ENCODE measurements around the gene AFM. TPM values are rescaled to one million over a fixed set of nuclear protein-coding genes. Genes with fewer than 3 reads are reported as not detected.

Gene AFM
- total RNA-seq, 1 donor from 2014 or later: not detected

DNA sequence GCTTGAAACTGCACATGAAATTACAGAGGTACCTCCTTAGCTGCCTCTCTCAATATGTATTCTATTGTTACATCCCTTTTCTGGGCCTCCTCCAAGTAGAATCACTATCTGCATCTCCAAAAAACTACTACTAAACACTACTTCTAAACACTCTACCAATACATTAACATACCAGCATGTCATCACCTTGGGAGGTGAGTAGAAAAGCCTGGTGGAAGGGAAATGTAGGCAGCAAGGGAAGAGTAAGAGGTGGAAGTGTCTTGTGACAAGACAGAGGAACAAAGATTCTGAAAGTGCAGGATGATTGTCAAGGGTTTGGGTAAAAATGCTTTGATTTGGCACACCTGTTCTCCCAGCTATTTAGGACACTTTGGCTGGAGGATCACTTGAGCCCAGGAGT, 3.5 kb downstream of the AFM start:
- H3K4me1 Mint-ChIP-seq (ENCODE audit: unreplicated experiment): no peaks in the 10 kb centered on the region

DNA sequence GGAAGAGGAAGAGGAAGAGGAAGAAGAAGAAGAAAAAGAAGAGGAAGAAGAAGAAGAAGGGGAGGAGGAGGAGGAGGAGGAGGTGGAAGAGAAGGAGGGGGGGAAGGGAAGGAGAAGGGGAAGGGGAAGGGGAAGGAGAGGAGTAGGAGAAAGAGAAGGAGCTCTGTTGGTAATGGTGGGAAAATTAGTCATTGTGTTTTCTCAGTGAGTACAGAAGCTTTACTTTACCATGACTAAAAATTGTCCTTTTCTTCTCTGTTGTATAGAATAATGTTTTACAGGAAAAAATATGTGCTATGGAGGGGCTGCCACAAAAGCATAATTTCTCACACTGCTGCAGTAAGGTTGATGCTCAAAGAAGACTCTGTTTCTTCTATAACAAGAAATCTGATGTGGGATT, 4.1 kb downstream of the AFM start:
- Mint-ChIP-seq H3K27ac (ENCODE audit: unreplicated experiment) (no peak overlapping the region), H3K27me3 (ENCODE audit: unreplicated experiment) (peaks cover 53% of the 10 kb centered on the region), H3K4me1 (ENCODE audit: unreplicated experiment) (no peaks in the 10 kb centered on the region), H3K4me3 (ENCODE audit: unreplicated experiment) (no peak overlapping the region), H3K36me3 (ENCODE audit: unreplicated experiment) (no peaks in the 10 kb centered on the region), H3K9me3 (ENCODE audit: unreplicated experiment) (no peaks in the 10 kb centered on the region)
- TF ChIP-seq, protein P1, sequence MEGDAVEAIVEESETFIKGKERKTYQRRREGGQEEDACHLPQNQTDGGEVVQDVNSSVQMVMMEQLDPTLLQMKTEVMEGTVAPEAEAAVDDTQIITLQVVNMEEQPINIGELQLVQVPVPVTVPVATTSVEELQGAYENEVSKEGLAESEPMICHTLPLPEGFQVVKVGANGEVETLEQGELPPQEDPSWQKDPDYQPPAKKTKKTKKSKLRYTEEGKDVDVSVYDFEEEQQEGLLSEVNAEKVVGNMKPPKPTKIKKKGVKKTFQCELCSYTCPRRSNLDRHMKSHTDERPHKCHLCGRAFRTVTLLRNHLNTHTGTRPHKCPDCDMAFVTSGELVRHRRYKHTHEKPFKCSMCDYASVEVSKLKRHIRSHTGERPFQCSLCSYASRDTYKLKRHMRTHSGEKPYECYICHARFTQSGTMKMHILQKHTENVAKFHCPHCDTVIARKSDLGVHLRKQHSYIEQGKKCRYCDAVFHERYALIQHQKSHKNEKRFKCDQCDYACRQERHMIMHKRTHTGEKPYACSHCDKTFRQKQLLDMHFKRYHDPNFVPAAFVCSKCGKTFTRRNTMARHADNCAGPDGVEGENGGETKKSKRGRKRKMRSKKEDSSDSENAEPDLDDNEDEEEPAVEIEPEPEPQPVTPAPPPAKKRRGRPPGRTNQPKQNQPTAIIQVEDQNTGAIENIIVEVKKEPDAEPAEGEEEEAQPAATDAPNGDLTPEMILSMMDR (IDR thresholded peaks at IDR 0.05): no peak
- DNase-seq (ENCODE audit: extremely low spot score, unreplicated experiment): no peak

More for the DNA sequence above, 3.5 kb downstream of the AFM start:
- no peaks in the 10 kb centered on the region for H3K36me3 Mint-ChIP-seq (ENCODE audit: unreplicated experiment)
- no peaks in the 10 kb centered on the region for H3K9me3 Mint-ChIP-seq (ENCODE audit: unreplicated experiment)
- DNase-seq (ENCODE audit: extremely low spot score, unreplicated experiment): no peak
- no peak overlapping the region for H3K27ac Mint-ChIP-seq (ENCODE audit: unreplicated experiment)
- TF ChIP-seq, protein P1 (IDR thresholded peaks at IDR 0.05): no peak
- no peak overlapping the region for H3K4me3 Mint-ChIP-seq (ENCODE audit: unreplicated experiment)
- H3K27me3 Mint-ChIP-seq (ENCODE audit: unreplicated experiment): peaks cover 50% of the 10 kb centered on the region

DNA sequence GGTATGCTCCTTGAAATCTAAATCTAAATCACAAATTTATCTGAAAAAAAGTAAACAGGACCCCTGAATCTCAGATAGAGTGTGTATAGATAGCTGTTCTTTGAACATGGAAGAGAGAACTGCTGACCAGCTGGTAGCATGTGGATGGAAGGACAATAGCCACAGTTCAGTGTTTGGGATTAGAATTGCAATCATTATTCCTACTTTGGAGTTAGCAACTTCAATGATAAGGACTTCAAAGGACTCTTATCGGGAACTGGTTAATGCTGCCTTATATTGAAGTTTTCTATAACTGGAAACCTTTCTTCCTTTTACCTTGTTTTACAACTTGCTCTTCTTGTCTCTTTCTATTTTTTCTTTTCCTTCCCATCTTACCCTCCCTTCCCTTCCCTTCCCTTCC, 5.0 kb downstream of the AFM start:
- Mint-ChIP-seq H3K9me3 (ENCODE audit: unreplicated experiment) (no peaks in the 10 kb centered on the region), H3K27ac (ENCODE audit: unreplicated experiment) (no peak overlapping the region), H3K36me3 (ENCODE audit: unreplicated experiment) (no peaks in the 10 kb centered on the region), H3K4me1 (ENCODE audit: unreplicated experiment) (no peaks in the 10 kb centered on the region), H3K4me3 (ENCODE audit: unreplicated experiment) (no peak overlapping the region), H3K27me3 (ENCODE audit: unreplicated experiment) (peaks cover 51% of the 10 kb centered on the region)
- TF ChIP-seq, protein P1 (IDR thresholded peaks at IDR 0.05): no peak
- DNase-seq (ENCODE audit: extremely low spot score, unreplicated experiment): no peak

DNA sequence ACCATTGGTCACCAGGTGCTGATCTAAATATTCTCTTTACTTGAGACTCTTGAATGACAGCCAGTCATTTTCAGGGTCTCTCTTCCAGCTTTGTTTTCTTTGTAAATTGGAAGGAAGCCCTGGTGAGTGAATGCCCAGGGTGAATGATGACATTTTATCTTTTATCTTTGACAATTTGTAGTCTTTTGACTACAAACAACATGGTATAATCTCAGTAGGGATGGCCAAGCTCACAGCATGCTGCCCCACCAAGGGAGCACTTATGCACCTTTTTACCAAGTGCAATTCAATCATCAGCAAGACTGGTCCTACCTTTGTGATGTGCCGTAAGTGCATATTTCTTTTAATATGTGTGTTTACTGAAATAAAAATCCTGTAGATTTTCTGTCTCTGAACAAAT, 5.7 kb downstream of the AFM start:
- H3K4me3 Mint-ChIP-seq (ENCODE audit: unreplicated experiment): no peak overlapping the region
- peaks cover 53% of the 10 kb centered on the region for H3K27me3 Mint-ChIP-seq (ENCODE audit: unreplicated experiment)
- TF ChIP-seq, protein P1 (IDR thresholded peaks at IDR 0.05): no peak
- no peaks in the 10 kb centered on the region for H3K36me3 Mint-ChIP-seq (ENCODE audit: unreplicated experiment)
- H3K4me1 Mint-ChIP-seq (ENCODE audit: unreplicated experiment): no peaks in the 10 kb centered on the region
- no peak overlapping the region for H3K27ac Mint-ChIP-seq (ENCODE audit: unreplicated experiment)
- no peak for DNase-seq (ENCODE audit: extremely low spot score, unreplicated experiment)
- H3K9me3 Mint-ChIP-seq (ENCODE audit: unreplicated experiment): no peaks in the 10 kb centered on the region

DNA sequence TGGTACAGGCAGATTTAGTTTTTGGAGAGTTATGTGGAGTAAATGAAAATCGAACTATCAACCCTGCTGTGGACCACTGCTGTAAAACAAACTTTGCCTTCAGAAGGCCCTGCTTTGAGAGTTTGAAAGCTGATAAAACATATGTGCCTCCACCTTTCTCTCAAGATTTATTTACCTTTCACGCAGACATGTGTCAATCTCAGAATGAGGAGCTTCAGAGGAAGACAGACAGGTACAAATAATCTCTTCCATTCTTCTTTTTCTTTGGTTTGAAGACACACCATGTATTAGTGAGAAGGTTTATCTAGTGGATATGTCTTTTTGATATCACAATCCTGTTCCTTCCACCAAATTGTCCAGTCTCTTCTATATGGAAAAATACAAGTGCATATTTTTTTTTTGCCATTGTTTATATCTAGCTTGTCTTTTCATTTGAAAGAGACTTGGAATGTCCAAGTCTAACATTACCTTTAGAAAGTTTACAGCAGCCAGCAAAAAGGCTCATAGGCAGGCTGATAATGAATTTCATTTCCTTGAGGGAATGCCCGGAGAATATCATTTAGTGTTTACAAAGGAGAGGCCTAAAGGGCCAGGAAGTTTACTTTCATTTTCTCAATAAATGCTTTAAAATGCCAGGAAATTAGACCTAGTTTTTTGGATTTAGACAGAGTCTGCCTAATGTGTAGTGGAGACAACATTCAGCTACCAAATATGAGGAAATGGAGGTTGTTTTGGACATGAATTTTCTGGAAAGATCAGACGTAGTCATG, 18.6 kb downstream of the AFM start:
- H3K36me3 Mint-ChIP-seq (ENCODE audit: unreplicated experiment): no peaks in the 10 kb centered on the region
- no peak overlapping the region for H3K27ac Mint-ChIP-seq (ENCODE audit: unreplicated experiment)
- no peak overlapping the region for H3K4me3 Mint-ChIP-seq (ENCODE audit: unreplicated experiment)
- no peaks in the 10 kb centered on the region for H3K9me3 Mint-ChIP-seq (ENCODE audit: unreplicated experiment)
- TF ChIP-seq, protein P1 (IDR thresholded peaks at IDR 0.05): no peak
- H3K4me1 Mint-ChIP-seq (ENCODE audit: unreplicated experiment): peaks cover 3% of the 10 kb centered on the region
- H3K27me3 Mint-ChIP-seq (ENCODE audit: unreplicated experiment): peaks cover 47% of the 10 kb centered on the region
- no peak for DNase-seq (ENCODE audit: extremely low spot score, unreplicated experiment)

Measured in osteocyte (in vitro differentiated cells).